GM10248 (cell line): ENCODE data around the gene CELF5.

Experiments
- CTCF ChIA-PET: fragments of 300-600 bp; sonication (Branson Sonifier 250); formaldehyde crosslinking; extraction: SDS; loops from one replicate; lab custom pipeline; 2021; ENCODE audit warnings: antibody characterized with exemption; lab: Yijun Ruan, JAX
- POLR2A ChIA-PET: fragments of 350-650 bp; sonication (Branson Sonifier 250); formaldehyde crosslinking; extraction: SDS; loops from one replicate; lab custom pipeline; 2020; ENCODE audit warnings: antibody characterized with exemption; lab: Yijun Ruan, JAX
- DNase-seq: peaks from one replicate; pipeline ENCODE4 v3.0.0; 2012; ENCODE audit errors: extremely low spot score
- CTCF ChIP-seq: IDR thresholded peaks from 2 replicates; pipeline ENCODE4 v1.5.1; 2012; ENCODE audit warnings: mild to moderate bottlenecking, low read depth; ENCODE audit errors: extremely low read depth, missing control alignments, control extremely low read depth

CELF5 gene

GRCh38 chr19:3320853-3321252 is 96.4 kb downstream of the CELF5 start:
- no peak for DNase-seq
- CTCF ChIA-PET, result interaction anchor here (1.8 kb wide), 1 partner anchor 150 kb away, joined by 4 read pairs; no protein-coding TSS in a partner anchor
- no peak for TF ChIP-seq CTCF
- POLR2A ChIA-PET, result no interaction called here

GRCh38 chr19:3321696-3322095 is 97.2 kb downstream of the CELF5 start:
- no peak for TF ChIP-seq CTCF
- DNase-seq, result no peak
- POLR2A ChIA-PET, result no interaction called here
- CTCF ChIA-PET, result interaction anchor here (1.8 kb wide), 1 partner anchor 149 kb away, joined by 4 read pairs; no protein-coding TSS in a partner anchor

GRCh38 chr19:3322199-3322978 is 97.9 kb downstream of the CELF5 start:
- TF ChIP-seq CTCF, result no peak
- DNase-seq, result no peak
- ChIA-PET POLR2A (no interaction called here), CTCF (interaction anchor here (1.2 to 1.8 kb wide), 2 partner anchors 111 to 148 kb away, joined by 4 read pairs; no protein-coding TSS in a partner anchor)

- ChIA-PET CTCF (interaction anchor here (0.9 to 1.2 kb wide), 6 partner anchors 17 to 162 kb away, joined by 3 to 6 read pairs (median 4); no protein-coding TSS in a partner anchor), POLR2A (no interaction called here)
- TF ChIP-seq CTCF, result no peak
- no peak for DNase-seq
Observed at GRCh38 chr19:3323026-3323425, 98.6 kb downstream of the CELF5 start.

GRCh38 chr19:3323658-3324057 is 99.2 kb downstream of the CELF5 start:
- DNase-seq, result no peak
- ChIA-PET CTCF (interaction anchor here (0.9 to 1.2 kb wide), 6 partner anchors 18 to 162 kb away, joined by 3 to 6 read pairs (median 4); no protein-coding TSS in a partner anchor), POLR2A (no interaction called here)
- TF ChIP-seq CTCF, result no peak

GRCh38 chr19:3324405-3324856 is 100.0 kb downstream of the CELF5 start:
- TF ChIP-seq CTCF, result peak; percentile 65
- CTCF ChIA-PET, result interaction anchor here (1.1 to 6.4 kb wide), 3 partner anchors 19 to 107 kb away, joined by 3 to 70 read pairs (median 4); no protein-coding TSS in a partner anchor

More at GRCh38 chr19:3324405-3324856, 100.0 kb downstream of the CELF5 start:
- POLR2A ChIA-PET, result no interaction called here
- DNase-seq, result peak; percentile 73
